Measurements from ENCODE around the gene ASPG. TPM values are rescaled to one million over a fixed set of nuclear protein-coding genes. Genes with fewer than 3 reads are reported as not detected.
"Not testable (repeated sequence)": the region's sequence is repeated elsewhere in the genome, so short reads cannot be mapped to it uniquely, and the experiment has no call there.

The ASPG gene
- total RNA-seq, 1 experiment from 2014 or later, result 0.22 TPM

DNA sequence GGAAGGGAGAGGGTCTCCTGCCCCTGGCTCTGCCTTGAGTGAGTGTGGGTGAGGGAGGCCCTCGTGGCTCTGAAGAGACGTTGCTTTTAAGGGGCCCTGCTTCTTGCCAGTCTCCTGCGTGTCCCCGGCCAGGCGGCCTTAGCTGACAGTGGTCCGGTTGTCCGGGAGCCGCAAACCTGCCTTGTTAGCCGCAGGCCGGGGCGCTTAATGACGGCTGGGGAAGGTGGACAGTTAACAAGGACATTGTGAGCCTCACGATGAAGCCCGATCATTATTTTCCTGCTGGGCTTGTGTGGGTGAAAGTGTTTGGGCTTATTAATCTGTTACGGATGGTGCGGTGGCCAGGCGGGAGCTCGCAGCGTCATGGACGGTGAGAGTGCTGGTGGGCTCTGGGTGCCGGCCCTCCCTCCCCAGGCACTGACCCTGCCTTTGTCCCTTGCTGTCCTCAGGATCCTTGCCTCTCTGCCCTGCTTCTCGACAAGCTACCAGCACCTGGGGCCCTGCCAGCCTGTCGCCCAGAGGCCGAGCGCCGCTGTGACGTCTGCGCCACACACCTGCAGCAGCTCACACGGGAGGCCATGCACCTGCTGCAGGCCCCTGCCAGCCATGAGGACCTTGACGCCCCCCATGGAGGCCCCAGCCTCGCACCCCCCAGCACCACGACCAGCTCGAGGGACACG lies 66.2 kb downstream of the ASPG start:
- H3K79me2 ChIP-seq (ENCODE audit: low read length), result no peaks in the 10 kb centered on the region
- ChIA-PET POLR2A (ENCODE audit: unreplicated experiment) (no interaction called here), CTCF (no interaction called here)
- DNase-seq (no peak), ATAC-seq (no peak)
- H3K27ac ChIP-seq (ENCODE audit: low read length), result no peak overlapping the region
- no peaks in the 10 kb centered on the region for H4K20me1 ChIP-seq (ENCODE audit: low read length)
- no peaks in the 10 kb centered on the region for H3K36me3 ChIP-seq (ENCODE audit: low read depth, low read length)
- no peak overlapping the region for H2AFZ ChIP-seq (ENCODE audit: low read length)
- no peaks in the 10 kb centered on the region for H3K4me1 ChIP-seq (ENCODE audit: insufficient read depth, low read length)
- no peak overlapping the region for H3K9ac ChIP-seq (ENCODE audit: low read length)
- no TSS peak for BruUV-seq (replicated peaks)
- H3K27me3 ChIP-seq (ENCODE audit: low read length), result no peaks in the 10 kb centered on the region
- H3F3A ChIP-seq (ENCODE audit: low read length, unreplicated experiment), result no peaks in the 10 kb centered on the region
- no peaks in the 10 kb centered on the region for H3K9me3 ChIP-seq (ENCODE audit: low read length)
- TF ChIP-seq, protein P1, sequence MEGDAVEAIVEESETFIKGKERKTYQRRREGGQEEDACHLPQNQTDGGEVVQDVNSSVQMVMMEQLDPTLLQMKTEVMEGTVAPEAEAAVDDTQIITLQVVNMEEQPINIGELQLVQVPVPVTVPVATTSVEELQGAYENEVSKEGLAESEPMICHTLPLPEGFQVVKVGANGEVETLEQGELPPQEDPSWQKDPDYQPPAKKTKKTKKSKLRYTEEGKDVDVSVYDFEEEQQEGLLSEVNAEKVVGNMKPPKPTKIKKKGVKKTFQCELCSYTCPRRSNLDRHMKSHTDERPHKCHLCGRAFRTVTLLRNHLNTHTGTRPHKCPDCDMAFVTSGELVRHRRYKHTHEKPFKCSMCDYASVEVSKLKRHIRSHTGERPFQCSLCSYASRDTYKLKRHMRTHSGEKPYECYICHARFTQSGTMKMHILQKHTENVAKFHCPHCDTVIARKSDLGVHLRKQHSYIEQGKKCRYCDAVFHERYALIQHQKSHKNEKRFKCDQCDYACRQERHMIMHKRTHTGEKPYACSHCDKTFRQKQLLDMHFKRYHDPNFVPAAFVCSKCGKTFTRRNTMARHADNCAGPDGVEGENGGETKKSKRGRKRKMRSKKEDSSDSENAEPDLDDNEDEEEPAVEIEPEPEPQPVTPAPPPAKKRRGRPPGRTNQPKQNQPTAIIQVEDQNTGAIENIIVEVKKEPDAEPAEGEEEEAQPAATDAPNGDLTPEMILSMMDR (conservative IDR thresholded peaks at IDR 0.05; ENCODE audit: low read depth, low read length), result no peak
- TF ChIP-seq EZH2phosphoT487 (IDR thresholded peaks at IDR 0.05; ENCODE audit: borderline replicate concordance, low read length) (no peak), EZH2 (IDR thresholded peaks at IDR 0.05; ENCODE audit: low read length, unreplicated experiment) (no peak)
- intact Hi-C loops (cut with micrococcal nuclease), result no loop called here
- no peak overlapping the region for H3K4me3 ChIP-seq (ENCODE audit: low read length)
- no peaks in the 10 kb centered on the region for H3K9me2 ChIP-seq (replicated peaks; ENCODE audit: low read length)
- no peak overlapping the region for H3K4me2 ChIP-seq (ENCODE audit: low read length)

DNA sequence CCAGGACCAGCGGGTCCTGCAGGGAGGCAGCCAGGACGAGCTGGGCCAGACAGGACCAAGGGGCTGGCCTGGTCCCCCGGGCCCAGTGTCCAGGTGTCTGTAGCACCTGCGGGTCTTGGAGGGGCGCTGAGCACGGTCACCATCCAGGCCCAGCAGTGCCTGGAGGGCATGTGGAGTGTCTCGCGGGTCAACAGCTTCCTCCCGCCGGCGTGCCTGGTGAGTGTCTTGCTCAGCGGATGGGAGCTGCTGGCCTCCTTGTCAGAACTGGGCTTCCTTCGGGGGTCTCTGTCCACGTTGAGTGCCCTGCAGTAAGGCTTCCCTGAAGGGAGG lies 66.7 kb downstream of the ASPG start:
- no peak for DNase-seq
- Histone ChIP-seq H3K79me2 (ENCODE audit: low read length) (no peaks in the 10 kb centered on the region), H4K20me1 (ENCODE audit: low read length) (no peaks in the 10 kb centered on the region), H3K4me1 (ENCODE audit: insufficient read depth, low read length) (no peaks in the 10 kb centered on the region), H3K4me3 (ENCODE audit: low read length) (no peak overlapping the region), H2AFZ (ENCODE audit: low read length) (no peak overlapping the region), H3K27me3 (ENCODE audit: low read length) (no peaks in the 10 kb centered on the region), H3K9ac (ENCODE audit: low read length) (no peak overlapping the region), H3K36me3 (ENCODE audit: low read depth, low read length) (no peaks in the 10 kb centered on the region), H3K27ac (ENCODE audit: low read length) (no peak overlapping the region), H3F3A (ENCODE audit: low read length, unreplicated experiment) (no peaks in the 10 kb centered on the region), H3K9me3 (ENCODE audit: low read length) (no peaks in the 10 kb centered on the region), H3K9me2 (replicated peaks; ENCODE audit: low read length) (no peaks in the 10 kb centered on the region), H3K4me2 (ENCODE audit: low read length) (no peak overlapping the region)
- intact Hi-C loops (cut with micrococcal nuclease), result no loop called here
- TF ChIP-seq, protein P1 (conservative IDR thresholded peaks at IDR 0.05; ENCODE audit: low read depth, low read length), result no peak
- TF ChIP-seq EZH2 (IDR thresholded peaks at IDR 0.05; ENCODE audit: low read length, unreplicated experiment) (no peak), EZH2phosphoT487 (IDR thresholded peaks at IDR 0.05; ENCODE audit: borderline replicate concordance, low read length) (no peak)
- no TSS peak for BruUV-seq (replicated peaks)
- ChIA-PET POLR2A (ENCODE audit: unreplicated experiment) (no interaction called here), CTCF (no interaction called here)
- ATAC-seq, result no peak

DNA sequence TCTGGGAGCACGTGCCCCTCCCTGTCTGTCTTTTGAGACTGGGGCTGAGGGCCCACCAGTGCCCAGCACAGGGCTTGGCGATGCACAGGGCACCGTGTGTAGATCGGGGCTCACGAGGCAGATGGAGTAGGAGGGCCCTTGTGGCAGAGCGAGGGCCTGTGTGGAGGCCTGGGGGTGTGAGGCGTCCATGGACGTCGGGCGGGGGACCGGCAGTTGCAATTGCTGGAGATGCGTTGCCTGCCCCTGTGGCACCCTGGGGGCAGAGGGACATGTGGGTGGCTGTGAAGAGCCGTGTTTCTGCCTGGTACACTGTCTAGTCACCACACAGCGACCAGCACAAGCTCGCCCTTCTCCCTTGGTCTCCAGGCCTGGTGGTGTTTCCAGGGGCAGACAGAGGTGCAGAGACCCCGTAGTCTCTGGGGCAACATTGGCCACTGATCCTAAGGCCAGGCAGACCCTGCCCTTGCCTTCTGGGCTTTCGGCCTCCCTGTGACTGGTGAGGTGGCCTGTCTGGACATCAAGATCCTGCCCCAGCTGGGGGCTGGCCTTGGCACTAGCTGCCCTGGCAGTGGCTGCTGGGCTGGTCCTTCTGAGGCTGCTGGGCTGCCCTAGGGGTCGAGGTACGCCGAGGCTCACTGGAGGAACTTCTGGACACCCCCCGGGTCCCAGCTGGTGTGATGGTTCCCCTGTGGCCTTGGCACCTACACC lies 67.3 kb downstream of the ASPG start:
- CTCF ChIA-PET, result no interaction called here
- no peak overlapping the region for H3K4me3 ChIP-seq (ENCODE audit: low read length)
- H3K4me1 ChIP-seq (ENCODE audit: insufficient read depth, low read length), result no peaks in the 10 kb centered on the region
- H4K20me1 ChIP-seq (ENCODE audit: low read length), result no peaks in the 10 kb centered on the region
- H3K4me2 ChIP-seq (ENCODE audit: low read length), result no peak overlapping the region
- no peak overlapping the region for H3K27ac ChIP-seq (ENCODE audit: low read length)
- intact Hi-C loops (cut with micrococcal nuclease), result no loop called here
- no peak for DNase-seq
- H2AFZ ChIP-seq (ENCODE audit: low read length), result no peak overlapping the region
- BruUV-seq (replicated peaks), result no TSS peak
- TF ChIP-seq EZH2phosphoT487 (IDR thresholded peaks at IDR 0.05; ENCODE audit: borderline replicate concordance, low read length), result no peak
- TF ChIP-seq, protein P1 (conservative IDR thresholded peaks at IDR 0.05; ENCODE audit: low read depth, low read length), result no peak
- no peak for TF ChIP-seq EZH2 (IDR thresholded peaks at IDR 0.05; ENCODE audit: low read length, unreplicated experiment)
- POLR2A ChIA-PET (ENCODE audit: unreplicated experiment), result no interaction called here
- H3K36me3 ChIP-seq (ENCODE audit: low read depth, low read length), result no peaks in the 10 kb centered on the region
- H3K9me2 ChIP-seq (replicated peaks; ENCODE audit: low read length), result no peaks in the 10 kb centered on the region
- no peak for ATAC-seq
- H3K9ac ChIP-seq (ENCODE audit: low read length), result no peak overlapping the region
- no peaks in the 10 kb centered on the region for H3K27me3 ChIP-seq (ENCODE audit: low read length)
- H3F3A ChIP-seq (ENCODE audit: low read length, unreplicated experiment), result no peaks in the 10 kb centered on the region
- H3K79me2 ChIP-seq (ENCODE audit: low read length), result no peaks in the 10 kb centered on the region
- no peaks in the 10 kb centered on the region for H3K9me3 ChIP-seq (ENCODE audit: low read length)

DNA sequence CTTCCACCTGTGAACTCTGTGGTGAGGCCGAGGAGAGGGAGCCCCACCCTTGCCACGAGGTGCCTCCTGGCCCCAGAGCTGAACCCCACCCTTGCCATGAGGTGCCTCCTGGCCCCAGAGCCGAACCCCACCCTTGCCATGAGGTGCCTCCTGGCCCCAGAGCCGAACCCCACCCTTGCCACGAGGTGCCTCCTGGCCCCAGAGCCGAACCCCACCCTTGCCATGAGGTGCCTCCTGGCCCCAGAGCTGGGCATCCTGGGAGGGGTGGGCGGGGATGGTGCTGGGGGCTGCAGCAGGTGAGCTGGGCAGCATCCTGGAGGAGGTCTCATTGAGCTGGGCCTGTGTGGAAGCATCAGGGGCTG lies 67.9 kb downstream of the ASPG start:
- DNase-seq; H3K9me2 ChIP-seq (replicated peaks; ENCODE audit: low read length); H3K27ac ChIP-seq (ENCODE audit: low read length); H3K9ac ChIP-seq (ENCODE audit: low read length); CTCF ChIA-PET; H4K20me1 ChIP-seq (ENCODE audit: low read length); H2AFZ ChIP-seq (ENCODE audit: low read length); POLR2A ChIA-PET (ENCODE audit: unreplicated experiment); BruUV-seq (replicated peaks); H3F3A ChIP-seq (ENCODE audit: low read length, unreplicated experiment); intact Hi-C loops (cut with micrococcal nuclease); H3K4me3 ChIP-seq (ENCODE audit: low read length); H3K79me2 ChIP-seq (ENCODE audit: low read length); H3K9me3 ChIP-seq (ENCODE audit: low read length); H3K4me2 ChIP-seq (ENCODE audit: low read length); ATAC-seq; H3K4me1 ChIP-seq (ENCODE audit: insufficient read depth, low read length); H3K27me3 ChIP-seq (ENCODE audit: low read length); H3K36me3 ChIP-seq (ENCODE audit: low read depth, low read length): not testable (repeated sequence)

All from PC-3 (cell line).